GM08714 (cell line): ENCODE measurements around the gene ARHGAP24.
"Not testable (repeated sequence)": the region's sequence is repeated elsewhere in the genome, so short reads cannot be mapped to it uniquely, and the experiment has no call there.

ENCODE experiments used
- H3K4me3 ChIP-seq: fragments of 200-500 bp; sonication (Bioruptor generic); 2 replicates; pipeline ENCODE4 v1.5.1; 2014; ENCODE audit warnings: mild to moderate bottlenecking, low read length, inconsistent platforms
- ZNF274 ChIP-seq: IDR thresholded peaks from 2 replicates; pipeline ENCODE4 v1.6.1; 2012; ENCODE audit warnings: mild to moderate bottlenecking, low read depth, low read length

The ARHGAP24 gene

DNA sequence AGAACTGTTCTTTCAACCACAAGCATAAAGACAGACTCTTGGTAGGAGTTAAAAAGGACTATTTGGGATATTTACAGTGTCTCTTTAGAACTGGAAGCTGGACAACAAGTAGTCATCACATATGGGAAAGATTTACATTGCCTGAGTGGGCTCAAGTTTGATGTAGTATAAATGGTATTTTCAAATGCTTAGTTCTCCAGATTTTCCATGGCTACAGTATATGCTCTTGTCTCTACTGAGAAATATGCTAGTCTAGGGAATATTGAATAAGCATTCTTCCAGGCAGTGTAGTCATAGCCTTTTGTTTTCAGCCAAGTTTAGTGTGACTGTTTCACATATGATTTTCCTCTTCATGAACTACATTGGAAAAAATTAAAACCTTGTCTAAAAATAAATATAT is 315.6 kb downstream of the ARHGAP24 start:
- no peak overlapping the region for H3K4me3 ChIP-seq

GRCh38 chr4:85792376-85793232 is 317.7 kb downstream of the ARHGAP24 start:
- TF ChIP-seq ZNF274: no peak
- H3K4me3 ChIP-seq: no peak overlapping the region

More for the DNA sequence above, 315.6 kb downstream of the ARHGAP24 start:
- TF ChIP-seq ZNF274: no peak

DNA sequence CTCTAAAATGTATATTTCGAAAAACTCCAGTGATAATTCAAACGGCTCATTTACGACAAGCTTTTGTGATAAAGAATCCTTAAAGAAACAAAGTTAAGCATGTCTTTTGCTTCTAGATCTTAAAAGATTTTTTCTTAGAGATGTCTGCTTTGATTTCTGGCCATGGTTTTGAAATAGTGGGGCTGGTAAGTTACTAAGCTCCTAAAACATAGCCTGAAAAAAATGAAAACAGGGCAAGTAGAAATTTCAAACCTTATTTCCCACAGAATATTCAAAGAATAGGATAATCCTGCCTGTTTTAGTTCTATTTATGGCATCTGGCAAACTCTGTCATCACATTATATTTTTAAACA is 318.3 kb downstream of the ARHGAP24 start:
- no peak for TF ChIP-seq ZNF274
- H3K4me3 ChIP-seq: no peak overlapping the region

DNA sequence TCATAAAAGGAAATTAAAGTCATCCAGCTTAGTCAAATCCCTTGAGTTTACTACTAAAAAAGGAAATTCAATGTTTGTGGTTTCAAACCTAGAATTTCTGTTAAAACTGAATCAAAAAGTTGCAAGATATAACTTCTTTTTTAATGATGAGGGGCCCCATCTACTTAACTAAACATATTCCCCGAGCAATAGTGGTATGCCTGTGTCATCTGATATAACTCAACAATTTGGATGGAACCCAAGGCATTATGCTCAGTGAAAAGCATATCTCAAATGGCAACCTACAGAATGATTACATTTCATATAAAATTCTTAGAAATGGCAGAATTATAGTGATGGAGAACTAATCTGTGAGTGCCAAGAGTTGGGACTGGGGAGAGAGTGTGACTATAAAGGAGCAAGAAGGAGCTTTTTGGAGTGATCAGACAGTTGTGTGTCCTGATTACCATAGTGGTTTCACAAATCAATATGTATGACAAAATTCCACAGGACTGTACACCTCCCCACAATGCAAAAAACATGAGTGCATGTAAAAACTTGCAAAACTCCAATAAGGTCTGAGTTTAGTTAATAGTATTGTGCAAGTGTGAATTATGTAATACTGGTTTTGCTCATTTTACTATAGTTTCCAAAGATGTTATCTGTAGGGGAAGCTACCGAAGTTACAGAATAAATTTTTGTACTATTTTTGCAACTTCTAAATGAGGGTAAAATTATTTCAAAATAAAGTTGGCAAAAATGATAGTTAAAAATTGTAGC is 323.2 kb downstream of the ARHGAP24 start:
- TF ChIP-seq ZNF274: no peak
- no peak overlapping the region for H3K4me3 ChIP-seq

- no peak overlapping the region for H3K4me3 ChIP-seq
- no peak for TF ChIP-seq ZNF274
Observed at GRCh38 chr4:85803856-85804255, 328.9 kb downstream of the ARHGAP24 start.

DNA sequence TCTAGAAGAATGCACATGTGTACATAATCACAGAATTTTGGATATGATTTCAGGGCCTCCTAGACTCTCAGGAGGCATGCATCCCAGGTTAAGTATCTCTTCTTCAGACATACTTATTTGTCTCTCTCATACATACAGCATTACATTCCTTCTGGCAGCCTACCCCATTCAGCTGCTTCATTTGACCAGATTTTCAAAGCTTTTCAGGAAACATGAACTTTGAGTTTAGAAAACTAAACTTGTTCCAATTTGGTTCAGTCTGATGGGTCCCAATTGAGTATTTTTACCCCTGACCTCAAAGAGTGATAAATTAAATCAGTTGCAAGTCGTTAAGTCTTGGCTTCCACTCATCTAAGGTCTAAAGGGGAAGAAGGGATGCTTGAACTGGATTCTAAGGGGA is 330.9 kb downstream of the ARHGAP24 start:
- no peak overlapping the region for H3K4me3 ChIP-seq
- TF ChIP-seq ZNF274: no peak

- no peak overlapping the region for H3K4me3 ChIP-seq
- TF ChIP-seq ZNF274: no peak
Observed at GRCh38 chr4:85806334-85806733, 331.4 kb downstream of the ARHGAP24 start.

DNA sequence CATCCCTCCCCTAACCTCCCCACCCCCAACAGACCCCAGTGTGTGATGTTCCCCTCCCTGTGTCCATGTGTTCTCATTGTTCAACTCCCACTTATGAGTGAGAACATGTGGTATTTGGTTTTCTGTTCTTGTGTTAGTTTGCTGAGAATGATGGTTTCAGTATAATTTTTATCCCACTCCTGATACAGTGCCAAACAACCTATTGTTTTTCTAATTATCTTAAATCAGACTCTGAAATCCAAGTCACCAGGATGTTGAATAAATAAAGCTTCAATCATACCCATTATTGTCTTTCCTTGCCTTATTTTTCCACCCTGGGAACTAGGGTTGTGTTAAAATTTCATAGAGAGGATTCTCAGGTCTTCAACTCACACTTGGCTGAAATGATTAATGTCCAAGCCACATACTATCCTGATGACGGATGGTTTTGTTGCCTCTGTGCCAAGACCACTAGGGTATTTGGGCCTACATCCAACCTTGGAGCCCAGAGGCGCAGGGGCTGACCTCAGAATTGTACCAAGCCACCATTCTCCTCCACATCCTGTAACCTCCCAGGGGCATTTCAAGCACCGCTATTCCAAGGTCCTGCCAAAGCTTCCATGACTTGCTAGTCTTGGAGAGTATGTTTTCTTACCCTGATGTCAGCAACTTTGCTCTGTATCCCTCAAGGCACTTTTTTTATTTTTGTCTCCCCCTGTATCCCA is 332.4 kb downstream of the ARHGAP24 start:
- no peak overlapping the region for H3K4me3 ChIP-seq
- TF ChIP-seq ZNF274: no peak

- no peak for TF ChIP-seq ZNF274
- H3K4me3 ChIP-seq: no peak overlapping the region
Observed at GRCh38 chr4:85808104-85808503, 333.2 kb downstream of the ARHGAP24 start.

- no peak for TF ChIP-seq ZNF274
- no peak overlapping the region for H3K4me3 ChIP-seq
Observed at GRCh38 chr4:85808864-85809263, 333.9 kb downstream of the ARHGAP24 start.

DNA sequence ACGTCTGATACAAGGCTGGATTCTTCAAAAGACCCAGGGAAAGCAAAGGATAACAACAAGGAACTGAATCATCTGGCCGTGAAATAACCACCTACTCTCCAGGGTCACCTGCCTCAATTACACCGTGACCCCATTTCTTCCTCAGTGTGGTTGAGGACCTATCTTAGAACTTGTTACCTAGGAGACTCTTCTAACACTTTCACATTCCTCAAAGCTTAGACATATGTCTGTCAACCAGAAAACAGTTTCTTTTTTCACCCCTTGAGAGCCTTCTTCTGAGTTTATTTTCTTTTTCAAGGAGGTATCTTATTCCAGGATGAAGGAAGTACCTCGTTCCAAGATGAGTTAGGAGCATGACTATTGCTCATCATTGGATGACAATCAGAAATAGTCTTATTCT is 337.8 kb downstream of the ARHGAP24 start:
- no peak for TF ChIP-seq ZNF274
- H3K4me3 ChIP-seq: no peak overlapping the region

DNA sequence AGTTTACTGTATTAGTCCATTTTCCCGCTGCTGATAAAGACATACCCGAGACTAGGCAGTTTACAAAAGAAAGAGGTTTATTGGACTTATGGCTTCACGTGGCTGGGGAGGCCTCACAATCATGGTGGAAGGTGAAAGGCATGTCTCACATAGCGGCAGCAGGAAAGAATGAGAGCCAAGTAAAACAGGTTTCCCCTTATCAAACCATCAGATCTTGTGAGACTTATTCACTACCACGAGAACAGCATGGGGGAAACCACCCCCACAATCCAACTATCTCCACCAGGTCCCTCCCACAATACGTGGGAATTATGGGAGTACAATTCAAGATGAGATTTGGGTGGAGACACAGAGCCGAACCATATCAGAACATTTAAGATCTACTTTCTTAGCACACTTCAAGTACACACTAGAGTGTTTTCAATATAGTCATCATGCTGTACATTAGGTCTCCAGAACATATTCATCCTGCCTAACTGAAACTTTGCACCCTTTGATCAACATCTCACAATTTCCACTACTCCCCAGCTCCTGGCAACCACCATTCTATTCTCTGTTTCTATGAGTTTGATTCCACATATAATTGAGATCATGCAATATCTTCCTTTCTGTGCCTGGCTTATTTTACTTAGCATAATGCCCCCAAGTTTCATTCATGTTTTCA is 341.0 kb downstream of the ARHGAP24 start:
- TF ChIP-seq ZNF274: no peak

DNA sequence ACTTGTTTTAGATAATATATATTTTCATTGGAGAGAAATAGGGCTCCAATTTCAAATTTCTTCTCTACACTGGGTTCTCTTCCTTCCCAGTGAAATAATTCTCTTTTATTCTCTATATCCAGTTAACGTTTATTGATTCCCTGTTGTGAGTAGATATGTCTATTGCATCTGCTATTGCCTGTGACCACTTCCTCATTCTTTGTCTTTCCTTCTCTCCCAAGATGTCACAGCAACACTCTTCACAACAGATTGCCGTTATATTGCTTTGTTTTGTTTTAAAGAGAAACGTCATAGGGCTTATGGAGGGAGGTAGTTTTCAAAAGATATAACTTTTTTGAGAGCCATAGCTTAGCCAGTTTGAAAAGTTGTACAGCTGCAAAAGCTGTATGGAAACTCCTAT is 343.8 kb downstream of the ARHGAP24 start:
- TF ChIP-seq ZNF274: no peak
- no peak overlapping the region for H3K4me3 ChIP-seq

More for the DNA sequence above, 341.0 kb downstream of the ARHGAP24 start:
- no peak overlapping the region for H3K4me3 ChIP-seq

GRCh38 chr4:85820101-85820500 is 345.2 kb downstream of the ARHGAP24 start:
- H3K4me3 ChIP-seq: not testable (repeated sequence)
